Stimulated activated CD8-positive, alpha-beta memory T cell treated with anti-CD3 and anti-CD28 coated beads, Interleukin-7, amount 100 ng/mL, for 24 hours (primary cell): ENCODE data around the gene CRYBA2.

Experiments
- DNase-seq: peaks from one replicate; pipeline ENCODE4 v3.0.0-alpha.2; 2020; ENCODE audit warnings: low read depth

CRYBA2 gene

GRCh38 chr2:218982586-218983262, 10.5 kb downstream of the CRYBA2 start:
- no peak for DNase-seq

GRCh38 chr2:218981881-218982585, 11.2 kb downstream of the CRYBA2 start:
- no peak for DNase-seq

DNA sequence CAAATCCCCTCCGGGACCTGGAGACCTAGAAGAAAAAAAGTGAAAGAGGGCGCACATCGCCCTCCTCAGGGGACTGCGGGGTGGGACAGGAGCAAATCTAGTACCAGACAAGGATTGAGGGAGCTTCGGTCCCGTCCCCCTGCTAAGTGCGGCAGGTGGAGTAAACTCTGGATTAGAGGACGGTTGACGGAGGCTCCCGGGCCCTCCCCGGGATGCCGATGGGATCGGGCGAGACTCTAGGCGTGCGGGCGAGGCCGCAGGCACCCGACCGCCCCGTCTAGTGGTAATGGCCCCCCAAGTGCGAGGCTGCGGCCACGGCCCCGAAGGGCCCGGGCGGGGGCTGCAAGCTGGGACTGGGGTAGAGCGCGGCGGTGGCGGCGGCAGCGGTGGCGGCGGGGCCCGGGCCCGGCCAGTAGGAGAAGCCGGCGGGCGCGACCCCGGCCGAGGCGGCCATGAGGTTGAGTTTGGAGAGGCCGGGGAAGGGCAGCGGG, 11.8 kb downstream of the CRYBA2 start:
- DNase-seq = no peak

GRCh38 chr2:218980735-218981389, 12.4 kb downstream of the CRYBA2 start:
- no peak for DNase-seq

DNA sequence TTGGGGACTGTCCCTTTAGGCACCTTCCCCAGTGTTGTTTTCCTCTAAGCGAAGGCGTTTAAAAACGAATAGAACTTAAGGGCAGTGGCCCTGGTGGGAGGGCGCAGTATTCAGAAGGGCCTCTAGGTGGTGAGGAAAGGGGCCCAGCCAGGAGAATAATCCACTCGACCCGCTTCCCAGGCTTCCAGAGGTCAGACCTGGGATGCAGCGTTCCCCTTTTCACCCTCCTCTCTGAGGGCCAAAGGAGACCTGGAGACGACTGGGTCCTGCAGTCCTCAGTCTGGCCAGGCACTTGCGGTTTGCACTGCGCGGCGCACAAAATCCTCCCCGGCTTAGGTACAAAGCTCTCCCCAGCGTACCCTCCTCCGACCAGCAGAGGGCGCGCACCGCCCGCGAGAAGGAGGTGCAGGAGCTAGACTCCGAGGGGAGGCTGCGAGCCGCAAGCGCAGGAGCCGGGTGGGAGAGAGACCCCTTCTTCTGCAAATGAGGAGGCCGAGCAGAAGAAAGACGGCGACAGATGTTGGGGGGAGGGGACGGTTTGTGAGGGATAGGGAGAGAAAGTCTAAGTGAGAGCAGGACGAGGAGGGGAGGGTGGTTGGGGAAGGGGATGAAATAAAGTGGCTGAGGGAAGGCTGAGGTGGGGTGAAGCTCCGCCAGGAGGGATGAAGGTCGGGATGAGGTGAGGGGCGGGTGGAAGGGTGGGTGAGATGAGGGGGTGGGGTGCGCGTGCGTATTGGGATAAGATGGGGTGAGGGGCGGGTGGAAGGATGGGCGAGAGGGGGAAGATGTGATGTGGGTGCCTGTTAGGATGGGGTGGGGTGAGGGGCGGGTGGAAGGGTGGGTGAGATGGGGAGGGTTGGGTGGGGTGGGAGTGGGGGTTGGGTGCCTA, 13.1 kb downstream of the CRYBA2 start:
- DNase-seq = peak; percentile 73

GRCh38 chr2:218975060-218975777, 18.0 kb downstream of the CRYBA2 start:
- DNase-seq = no peak

GRCh38 chr2:218970894-218971293, 22.3 kb downstream of the CRYBA2 start:
- DNase-seq = no peak

DNA sequence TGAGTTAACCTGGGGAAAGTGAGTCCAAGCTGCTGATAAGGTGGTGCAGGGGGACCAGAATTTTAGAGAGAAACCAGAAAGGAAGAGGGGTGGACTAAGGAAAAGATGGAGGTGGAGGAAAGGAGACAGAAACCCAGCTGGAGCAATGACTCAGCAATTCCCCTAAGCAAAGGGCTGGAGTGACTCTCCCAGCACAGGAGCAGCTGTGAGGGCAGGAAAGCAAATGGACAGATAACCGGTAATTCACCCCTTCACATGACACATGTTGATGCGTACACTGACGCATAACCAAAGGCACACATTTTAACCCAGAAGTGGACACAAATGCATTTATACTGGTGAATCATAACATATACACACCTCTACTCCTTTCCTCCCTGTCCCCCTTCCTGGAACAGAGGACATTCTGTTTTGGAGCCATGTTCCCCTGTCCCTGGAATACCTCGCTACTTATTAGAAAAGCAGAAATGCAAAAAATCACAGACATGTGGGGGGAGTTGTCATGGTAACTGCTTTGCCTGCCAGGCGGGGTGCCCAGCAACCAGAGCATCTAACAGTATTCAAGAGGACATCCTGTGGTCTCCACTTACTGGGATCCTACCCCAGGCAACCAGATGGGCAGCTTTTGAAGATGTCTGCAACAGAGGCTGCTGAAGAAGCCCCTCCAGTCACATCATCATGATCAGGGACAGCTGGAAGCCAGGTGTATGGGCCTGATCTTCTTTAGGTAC, 29.0 kb downstream of the CRYBA2 start:
- DNase-seq = no peak

DNA sequence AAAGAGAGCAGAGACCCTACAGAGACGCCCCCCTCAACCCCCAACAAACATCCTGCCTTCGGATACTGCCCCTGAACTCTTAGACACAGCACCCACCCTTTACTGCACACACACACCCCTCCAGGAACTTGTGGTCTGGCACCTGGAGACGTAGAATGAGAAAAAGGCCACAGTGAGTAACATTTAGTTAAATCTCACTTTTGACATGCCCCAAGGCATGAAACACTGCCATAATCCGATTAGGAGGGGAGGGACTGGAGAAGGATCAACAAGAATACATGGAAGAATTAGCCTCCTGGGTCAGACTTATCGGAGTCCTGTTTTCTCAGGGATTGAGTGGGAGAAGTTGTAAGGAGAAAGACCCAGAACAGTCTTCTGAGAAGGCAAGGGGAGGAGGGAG, 29.6 kb downstream of the CRYBA2 start:
- no peak for DNase-seq

DNA sequence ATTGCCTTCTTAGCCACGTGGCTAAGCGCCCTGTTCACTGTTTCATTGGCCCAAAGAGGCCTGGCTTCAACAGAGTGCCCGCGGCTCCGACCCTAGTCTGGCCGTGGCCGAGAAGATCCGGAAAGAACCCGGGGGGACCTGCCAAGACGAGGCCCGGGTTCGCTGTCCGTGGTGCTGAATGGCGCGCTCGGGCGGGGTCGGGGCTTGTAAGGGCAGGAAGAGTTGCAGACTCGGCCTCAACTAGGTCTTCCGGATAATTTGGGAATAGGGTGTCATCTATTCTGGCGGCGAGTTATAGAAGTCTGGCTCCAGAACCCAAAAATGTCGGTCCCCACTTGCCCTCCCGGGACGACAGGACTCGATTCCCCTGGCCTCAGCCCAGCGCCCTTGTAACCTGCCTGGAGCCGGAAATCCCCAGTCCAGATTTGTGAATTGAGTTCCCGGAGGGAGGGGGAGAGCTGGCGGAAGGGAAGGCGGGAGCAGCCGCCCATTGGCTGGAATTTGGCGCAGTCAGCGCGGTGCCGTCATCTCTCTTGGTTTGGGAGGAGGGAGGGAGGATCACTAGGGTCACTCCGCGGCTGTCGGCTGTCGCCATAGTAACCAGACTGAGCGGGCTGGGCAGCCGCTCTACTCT, 30.2 kb downstream of the CRYBA2 start:
- DNase-seq = peak; percentile 28

GRCh38 chr2:218961651-218962570, 31.3 kb downstream of the CRYBA2 start:
- no peak for DNase-seq

GRCh38 chr2:218961229-218961628, 32.0 kb downstream of the CRYBA2 start:
- no peak for DNase-seq

DNA sequence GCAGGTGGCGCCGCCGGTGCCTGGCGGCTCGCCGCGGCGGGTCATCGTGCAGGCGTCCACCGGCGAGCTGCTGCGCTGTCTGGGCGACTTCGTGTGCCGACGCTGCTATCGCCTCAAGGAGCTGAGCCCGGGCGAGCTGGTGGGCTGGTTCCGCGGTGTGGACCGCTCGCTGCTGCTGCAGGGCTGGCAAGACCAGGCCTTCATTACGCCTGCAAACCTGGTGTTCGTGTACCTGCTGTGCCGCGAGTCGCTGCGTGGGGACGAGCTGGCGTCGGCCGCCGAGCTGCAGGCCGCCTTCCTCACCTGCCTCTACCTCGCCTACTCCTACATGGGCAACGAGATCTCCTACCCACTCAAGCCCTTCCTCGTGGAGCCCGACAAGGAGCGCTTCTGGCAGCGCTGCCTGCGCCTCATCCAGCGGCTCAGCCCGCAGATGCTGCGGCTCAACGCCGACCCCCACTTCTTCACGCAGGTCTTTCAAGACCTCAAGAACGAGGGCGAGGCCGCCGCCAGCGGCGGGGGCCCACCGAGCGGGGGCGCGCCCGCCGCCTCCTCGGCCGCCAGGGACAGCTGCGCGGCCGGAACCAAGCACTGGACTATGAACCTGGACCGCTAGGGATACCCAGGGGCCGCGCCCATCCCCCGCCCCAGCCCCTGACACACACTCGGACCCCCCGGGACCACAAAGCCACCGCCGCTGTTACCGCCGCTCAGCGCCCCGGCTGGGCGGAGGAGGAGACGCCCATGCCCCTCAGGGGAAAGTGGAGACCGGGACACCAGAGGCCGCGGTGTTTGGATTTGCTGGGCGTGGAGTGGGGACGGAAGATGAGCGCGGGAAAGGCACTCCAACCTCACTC, 32.7 kb downstream of the CRYBA2 start:
- no peak for DNase-seq

- no peak for DNase-seq
Measured at GRCh38 chr2:218959761-218960308, 33.4 kb downstream of the CRYBA2 start.

DNA sequence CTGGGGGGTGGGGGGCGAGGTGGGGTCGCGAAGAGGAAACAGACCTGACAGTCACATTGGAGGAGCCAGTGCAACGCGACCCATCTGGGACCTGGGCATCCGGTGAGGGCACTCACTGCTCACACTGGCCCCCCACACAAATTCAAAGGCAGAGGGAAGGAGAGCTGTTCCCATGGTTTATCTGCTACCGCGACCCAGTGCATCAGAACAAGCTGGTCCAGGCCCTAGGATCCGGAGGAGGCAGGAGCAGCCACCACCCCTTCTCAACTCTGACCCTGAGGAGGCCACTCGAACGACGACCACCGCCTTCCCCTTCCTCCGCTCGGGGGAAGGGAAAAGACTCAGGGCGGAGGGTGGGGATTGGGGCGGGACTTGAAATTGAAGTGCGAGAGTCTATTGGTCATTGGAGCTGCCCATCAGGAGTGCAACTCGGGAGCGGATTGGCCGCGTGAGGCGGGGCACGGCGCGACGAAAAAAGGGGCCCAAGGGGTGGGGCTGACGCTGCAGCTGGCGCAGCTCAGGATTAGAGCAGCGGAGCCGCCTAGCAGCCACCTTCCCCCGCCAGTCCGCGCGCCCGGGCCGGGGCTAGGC, 34.0 kb downstream of the CRYBA2 start, which contains the start of gene CDK5R2:
Gene CDK5R2, plus strand, starts transcription at position 526 of the 591 bp plus-strand sequence. CDS start 155 bp downstream, outside the sequence.
- peak; percentile 59 for DNase-seq

DNA sequence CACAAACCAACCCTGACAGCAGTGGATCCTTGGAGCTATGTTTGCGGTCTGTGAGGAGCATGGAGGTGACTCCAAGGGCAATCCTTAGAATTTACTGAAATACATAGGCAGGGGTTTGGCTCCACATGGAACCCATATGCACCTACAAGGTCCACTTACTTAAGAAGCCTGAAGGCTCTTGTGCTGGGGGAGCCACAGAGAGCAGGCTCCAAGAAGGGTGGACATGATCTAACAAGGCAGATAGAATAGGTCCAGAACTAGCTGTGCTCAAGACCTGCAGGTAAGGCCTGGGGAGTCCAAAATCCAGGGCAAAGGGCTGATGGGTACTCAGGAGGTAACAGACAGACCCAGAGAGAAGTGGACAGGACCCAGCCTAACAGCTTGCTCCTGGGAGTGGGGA, 34.9 kb downstream of the CRYBA2 start:
- no peak for DNase-seq

DNA sequence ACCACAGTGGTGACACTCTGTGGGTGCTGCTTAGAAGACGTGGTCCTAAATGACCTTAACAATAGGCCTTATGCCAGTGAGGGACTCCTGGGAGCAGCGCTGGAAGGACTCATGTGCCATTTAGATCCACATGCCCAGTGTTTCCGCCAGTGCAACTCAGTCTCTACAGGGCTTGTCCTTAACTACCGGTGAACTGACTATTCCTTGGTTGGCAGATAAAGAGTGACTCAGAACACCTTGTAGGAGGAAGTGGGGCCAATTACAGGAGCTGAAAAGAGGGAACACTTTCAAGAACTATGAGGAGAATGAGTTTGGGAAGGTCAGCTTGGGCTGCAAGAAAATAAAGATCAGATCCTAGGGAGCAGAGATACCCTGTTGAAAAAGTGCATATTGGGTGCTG, 35.6 kb downstream of the CRYBA2 start:
- DNase-seq = no peak
